Mucosa of descending colon (tissue), 3 donors: ENCODE data around the gene ANLN. TPM values are rescaled to one million over a fixed set of nuclear protein-coding genes. Genes with fewer than 3 reads are reported as not detected.

Experiments
- ATAC-seq: fragments of 200-7000 bp; cut with Tn5 transposase; one replicate; pipeline ENCODE4 v1.9.1; 2020; ENCODE audit warnings: mild to moderate bottlenecking, moderate library complexity
- DNase-seq, 3 donors: peaks; one replicate each; pipeline ENCODE4 v3.0.0-alpha.2; 2020
- H3K36me3 ChIP-seq: fragments of 200-600 bp; one replicate; pipeline ENCODE4 v1.8.0; 2021; ENCODE audit warnings: low read depth, mild to moderate bottlenecking
- H3K4me1 ChIP-seq: fragments of 200-600 bp; one replicate; pipeline ENCODE4 v1.8.0; 2021; ENCODE audit warnings: low read depth, mild to moderate bottlenecking
- H3K4me3 ChIP-seq: fragments of 200-600 bp; one replicate; pipeline ENCODE4 v1.8.0; 2021; ENCODE audit warnings: mild to moderate bottlenecking
- H3K9me3 ChIP-seq: fragments of 200-600 bp; one replicate; pipeline ENCODE4 v1.8.0; 2021; ENCODE audit warnings: mild to moderate bottlenecking
- CTCF ChIP-seq: fragments of 200-600 bp; IDR thresholded peaks from one replicate; pipeline ENCODE4 v1.8.0; 2022; ENCODE audit warnings: antibody characterized with exemption, mild to moderate bottlenecking
- intact Hi-C, 2 donors: fragments of 100-400 bp; cut with DNase I in 1 of 2; cut with micrococcal nuclease in 1 of 2; formaldehyde crosslinking; loops; one replicate each; pipeline versions ENCODE4 v1.11.0 to v1.11.1; 2022; cut with DNase I, micrococcal nuclease
- long read RNA-seq, 2 donors: library from polyadenylated mRNA; unstranded; transcript quantifications; one replicate each; pipeline ENCODE4 v2.0.0, GENCODE V29; 2019 to 2021
- total RNA-seq, 3 donors: library from RNA; stranded (reverse); fragmentation: NEBNext Ultra II Directional in 2 of 3; extraction: Animal tissue kit (Norgen Biotek cat#: 25700) in 2 of 3; gene quantifications; one replicate each; pipeline versions ENCODE4 v1.2.1 to v1.2.4, GENCODE V29; 2021 to 2023
- donor health status: DM: no; HTN: no; CAD: no; lungs with moderate emphysema.
- donor health status: DM: no; HTN: no; CAD: no.
- donor health status: DM: no; HTN: yes; CAD: no.

ANLN gene
- 10 to 100 TPM in 1 of 3 donors, 1 to 10 TPM in 2; 3.8 to 23.7 (median 6.4) TPM for total RNA-seq
- long read RNA-seq, donor 1 = 0 reads
- long read RNA-seq, donor 2, partial matches to known transcripts = 2 of 2 reads
- long read RNA-seq, donor 2, other reads (novel, unspliced or antisense) = 0 of 2 reads

- H3K9me3 ChIP-seq = no peaks in the 10 kb centered on the region
- ATAC-seq (peak; percentile 97), DNase-seq (peak; percentile 92 to 96 (median 96))
- TF ChIP-seq CTCF = no peak
- intact Hi-C loops = no loop called here
- peaks cover 10% of the 10 kb centered on the region for H3K4me1 ChIP-seq
- no peaks in the 10 kb centered on the region for H3K36me3 ChIP-seq
- H3K4me3 ChIP-seq = peak within 1 kb of the TSS; percentile 33
These were observed at the start of gene ANLN for GRCh38 chr7:36389371-36390198. TSS of gene ANLN (plus strand) at chr7:36389862. CDS start at chr7:36390027, 165 bp downstream.

- no peak for DNase-seq
These were observed 46.1 kb upstream of the ANLN start for GRCh38 chr7:36343548-36343947.

GRCh38 chr7:36344622-36345021 lies 45.0 kb upstream of the ANLN start:
- Histone ChIP-seq H3K9me3 (no peaks in the 10 kb centered on the region), H3K36me3 (no peaks in the 10 kb centered on the region), H3K4me3 (no peak overlapping the region), H3K4me1 (no peaks in the 10 kb centered on the region)
- intact Hi-C loops = no loop called here
- TF ChIP-seq CTCF = no peak
- DNase-seq (no peak), ATAC-seq (no peak)

More at GRCh38 chr7:36343548-36343947, 46.1 kb upstream of the ANLN start:
- no peaks in the 10 kb centered on the region for H3K9me3 ChIP-seq
- H3K4me1 ChIP-seq = no peaks in the 10 kb centered on the region
- no peak for ATAC-seq
- H3K4me3 ChIP-seq = no peak overlapping the region
- H3K36me3 ChIP-seq = no peaks in the 10 kb centered on the region
- TF ChIP-seq CTCF = no peak
- intact Hi-C loops = no loop called here

GRCh38 chr7:36346260-36346831 lies 43.3 kb upstream of the ANLN start:
- TF ChIP-seq CTCF = no peak
- no peaks in the 10 kb centered on the region for H3K4me1 ChIP-seq

GRCh38 chr7:36348256-36348655 lies 41.4 kb upstream of the ANLN start:
- H3K9me3 ChIP-seq = no peaks in the 10 kb centered on the region
- H3K36me3 ChIP-seq = no peaks in the 10 kb centered on the region
- H3K4me3 ChIP-seq = no peak overlapping the region
- TF ChIP-seq CTCF = no peak
- intact Hi-C loops = no loop called here
- ATAC-seq = no peak
- no peak for DNase-seq
- no peaks in the 10 kb centered on the region for H3K4me1 ChIP-seq

More at GRCh38 chr7:36346260-36346831, 43.3 kb upstream of the ANLN start:
- ATAC-seq (no peak), DNase-seq (no peak)
- Histone ChIP-seq H3K9me3 (no peaks in the 10 kb centered on the region), H3K4me3 (no peak overlapping the region), H3K36me3 (no peaks in the 10 kb centered on the region)
- intact Hi-C loops = no loop called here
